Measurements from ENCODE around the gene RETREG3.

- no peak for TF ChIP-seq CTCF (IDR thresholded peaks at IDR 0.05; ENCODE audit: low read depth, low read length, poor library complexity, severe bottlenecking)
- no peak for TF ChIP-seq EZH2phosphoT487 (IDR thresholded peaks at IDR 0.05; ENCODE audit: borderline replicate concordance, low read length)
Observed at GRCh38 chr17:42581744-42582270, 27.4 kb downstream of the RETREG3 start.
